Smooth muscle cell (in vitro differentiated cells): Measurements from ENCODE around the gene BHLHA15. TPM values are rescaled to one million over a fixed set of nuclear protein-coding genes. Genes with fewer than 3 reads are reported as not detected.

Experiments used
- DNase-seq: peaks from one replicate; lab custom pipeline; 2025; ENCODE audit not compliant: unreplicated experiment; lab: John Stamatoyannopoulos, UW
- H2AFZ ChIP-seq: fragments of 200-600 bp; sonication (generic); 2 replicates; pipeline ENCODE4 v1.6.0; 2016; ENCODE audit warnings: antibody characterized with exemption, low read depth, mild to moderate bottlenecking
- H3F3A ChIP-seq: fragments of 200-600 bp; sonication (generic); 2 replicates; pipeline ENCODE4 v1.6.0; 2017; ENCODE audit warnings: antibody characterized with exemption, low read depth
- H3K27ac ChIP-seq: fragments of 200-600 bp; sonication (generic); 2 replicates; pipeline ENCODE4 v1.5.1; 2016; ENCODE audit warnings: low read depth, mild to moderate bottlenecking
- H3K27me3 ChIP-seq: fragments of 200-600 bp; sonication (generic); 2 replicates; pipeline ENCODE4 v1.6.1; 2016; ENCODE audit warnings: low read depth, mild to moderate bottlenecking
- H3K36me3 ChIP-seq: fragments of 200-600 bp; sonication (generic); 2 replicates; pipeline ENCODE4 v1.5.1; 2016; ENCODE audit warnings: low read depth
- H3K4me1 ChIP-seq: fragments of 200-600 bp; sonication (generic); 2 replicates; pipeline ENCODE4 v1.5.1; 2016; ENCODE audit warnings: low read depth
- H3K4me2 ChIP-seq: fragments of 200-600 bp; sonication (generic); 2 replicates; pipeline ENCODE4 v1.6.0; 2016; ENCODE audit warnings: mild to moderate bottlenecking
- H3K4me3 ChIP-seq: fragments of 200-600 bp; sonication (generic); 2 replicates; pipeline ENCODE4 v1.5.1; 2016; ENCODE audit warnings: mild to moderate bottlenecking
- H3K79me2 ChIP-seq: fragments of 200-600 bp; sonication (generic); 2 replicates; pipeline ENCODE4 v1.6.0; 2016; ENCODE audit warnings: low read depth, mild to moderate bottlenecking
- H3K9ac ChIP-seq: fragments of 200-600 bp; sonication (generic); 2 replicates; pipeline ENCODE4 v1.6.0; 2016; ENCODE audit warnings: low read depth
- H3K9me3 ChIP-seq: fragments of 200-600 bp; sonication (generic); replicated peaks from 2 replicates; pipeline ENCODE4 v1.5.1; 2016; ENCODE audit warnings: low read depth
- H4K20me1 ChIP-seq: fragments of 200-600 bp; sonication (generic); 2 replicates; pipeline ENCODE4 v1.6.0; 2016; ENCODE audit warnings: low read depth
- WGBS: methylation state at CpG from one replicate; pipeline ENCODE4 v1.1.7; 2016; ENCODE audit warnings: low lambda C conversion rate; 5-methylcytosine and 5-hydroxymethylcytosine counted together
- polyA plus RNA-seq: library from polyadenylated mRNA; unstranded; fragments of >200 nt; fragmentation: Nextera tagmentation; extraction: Ambion mirVana; gene quantifications from 2 replicates; pipeline ENCODE4 v1.2.1, GENCODE V29; 2016
- total RNA-seq: library from RNA; depleted of rRNA; stranded (reverse); fragments of >200 nt; gene quantifications from 2 replicates; pipeline ENCODE4 v1.2.3, GENCODE V29; 2014
- TF ChIP-seq, protein P1 (sequence below): fragments of 200-600 bp; sonication (generic); IDR thresholded peaks from 2 replicates; pipeline ENCODE4 v1.5.1; 2017; ENCODE audit warnings: borderline replicate concordance, mild to moderate bottlenecking, antibody characterized with exemption; ENCODE audit not compliant: insufficient read depth, poor library complexity, severe bottlenecking

Gene BHLHA15
- total and polyA plus RNA-seq, 2 experiments from 2014 or later, result 0.27 to 1.3 TPM

GRCh38 chr7:98238076-98238475, 26.8 kb downstream of the BHLHA15 start:
- H3K79me2 ChIP-seq, result no peaks in the 10 kb centered on the region
- H3K4me1 ChIP-seq, result no peaks in the 10 kb centered on the region
- WGBS, result 98% methylated on average over 4 of the region's 4 CpGs
- H3F3A ChIP-seq, result no peaks in the 10 kb centered on the region
- peak overlapping the region; percentile 90 for H3K9ac ChIP-seq
- H3K36me3 ChIP-seq, result no peaks in the 10 kb centered on the region
- H3K4me3 ChIP-seq, result no peak overlapping the region
- no peaks in the 10 kb centered on the region for H3K27me3 ChIP-seq
- H3K9me3 ChIP-seq, result no peaks in the 10 kb centered on the region
- DNase-seq, result no peak
- H2AFZ ChIP-seq, result no peak overlapping the region
- TF ChIP-seq, protein P1, sequence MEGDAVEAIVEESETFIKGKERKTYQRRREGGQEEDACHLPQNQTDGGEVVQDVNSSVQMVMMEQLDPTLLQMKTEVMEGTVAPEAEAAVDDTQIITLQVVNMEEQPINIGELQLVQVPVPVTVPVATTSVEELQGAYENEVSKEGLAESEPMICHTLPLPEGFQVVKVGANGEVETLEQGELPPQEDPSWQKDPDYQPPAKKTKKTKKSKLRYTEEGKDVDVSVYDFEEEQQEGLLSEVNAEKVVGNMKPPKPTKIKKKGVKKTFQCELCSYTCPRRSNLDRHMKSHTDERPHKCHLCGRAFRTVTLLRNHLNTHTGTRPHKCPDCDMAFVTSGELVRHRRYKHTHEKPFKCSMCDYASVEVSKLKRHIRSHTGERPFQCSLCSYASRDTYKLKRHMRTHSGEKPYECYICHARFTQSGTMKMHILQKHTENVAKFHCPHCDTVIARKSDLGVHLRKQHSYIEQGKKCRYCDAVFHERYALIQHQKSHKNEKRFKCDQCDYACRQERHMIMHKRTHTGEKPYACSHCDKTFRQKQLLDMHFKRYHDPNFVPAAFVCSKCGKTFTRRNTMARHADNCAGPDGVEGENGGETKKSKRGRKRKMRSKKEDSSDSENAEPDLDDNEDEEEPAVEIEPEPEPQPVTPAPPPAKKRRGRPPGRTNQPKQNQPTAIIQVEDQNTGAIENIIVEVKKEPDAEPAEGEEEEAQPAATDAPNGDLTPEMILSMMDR, result no peak
- no peak overlapping the region for H3K4me2 ChIP-seq
- no peaks in the 10 kb centered on the region for H4K20me1 ChIP-seq
- peak overlapping the region; percentile 100 for H3K27ac ChIP-seq

DNA sequence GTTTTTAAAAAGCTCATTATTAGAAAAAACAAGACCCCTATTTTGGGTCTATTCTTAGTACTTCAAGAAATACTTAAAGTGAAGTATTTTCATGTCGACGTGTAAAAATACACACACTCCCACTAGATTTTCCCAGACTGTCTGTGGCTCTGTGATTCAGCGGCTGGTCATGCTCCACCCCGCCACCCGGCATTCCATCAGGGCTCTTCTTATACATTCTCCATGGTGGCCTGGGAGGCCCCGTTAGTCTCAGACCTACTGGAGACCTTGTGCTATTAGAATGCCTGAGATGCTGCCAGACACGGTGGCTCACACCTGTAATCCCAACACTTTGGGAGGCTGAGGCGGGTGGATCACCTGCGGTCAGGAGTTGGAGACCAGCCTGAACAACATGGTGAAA, 27.7 kb downstream of the BHLHA15 start:
- Histone ChIP-seq H3K4me2 (peak overlapping the region; percentile 39), H3K9ac (peak overlapping the region; percentile 90), H3K4me3 (no peak overlapping the region), H4K20me1 (no peaks in the 10 kb centered on the region), H3K9me3 (no peaks in the 10 kb centered on the region), H2AFZ (no peak overlapping the region), H3K36me3 (no peaks in the 10 kb centered on the region), H3K27ac (peak overlapping the region; percentile 100), H3F3A (no peaks in the 10 kb centered on the region), H3K4me1 (no peaks in the 10 kb centered on the region), H3K27me3 (no peaks in the 10 kb centered on the region), H3K79me2 (no peaks in the 10 kb centered on the region)
- DNase-seq, result no peak
- WGBS, result 39% methylated on average over 9 of the region's 9 CpGs
- TF ChIP-seq, protein P1, result no peak

DNA sequence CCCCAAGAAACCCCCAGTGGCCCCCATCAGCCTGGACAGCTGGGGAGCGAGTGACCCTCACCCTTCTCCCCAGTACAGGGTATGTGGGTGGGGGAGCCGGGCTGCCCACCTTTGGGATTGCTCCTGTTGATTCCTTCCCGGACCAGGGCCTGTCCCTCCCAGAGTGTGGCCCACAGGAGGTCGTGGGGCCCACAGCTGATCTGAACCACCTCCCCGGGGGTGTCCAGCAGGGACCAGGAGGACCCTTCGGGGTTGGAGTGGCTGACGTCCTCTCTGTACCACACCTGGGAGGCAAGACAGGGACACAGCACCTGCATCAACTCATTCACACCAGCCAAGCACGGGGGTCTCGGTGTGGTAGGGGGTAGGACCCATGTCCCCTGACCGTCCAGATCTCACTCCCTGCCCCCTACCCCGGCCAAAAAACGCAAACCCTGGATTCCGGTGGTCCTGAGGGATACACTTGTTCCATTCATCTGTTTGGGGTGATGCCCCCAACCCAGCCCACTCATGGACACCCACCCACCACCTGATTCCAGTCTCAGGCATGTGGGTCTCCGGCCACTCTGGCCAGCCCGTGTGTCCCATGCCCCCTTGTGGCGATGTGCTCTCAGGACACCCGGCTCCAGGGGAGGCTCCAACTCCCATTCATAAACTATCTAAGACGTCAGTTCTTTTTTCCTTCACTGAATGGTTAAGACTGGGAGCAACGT, 29.9 kb downstream of the BHLHA15 start:
- Histone ChIP-seq H3K27ac (no peak overlapping the region), H4K20me1 (no peaks in the 10 kb centered on the region), H3F3A (no peaks in the 10 kb centered on the region), H3K4me2 (no peak overlapping the region), H3K36me3 (no peaks in the 10 kb centered on the region), H3K9ac (no peak overlapping the region), H3K9me3 (no peaks in the 10 kb centered on the region), H3K79me2 (no peaks in the 10 kb centered on the region), H2AFZ (no peak overlapping the region), H3K27me3 (no peaks in the 10 kb centered on the region), H3K4me1 (no peaks in the 10 kb centered on the region), H3K4me3 (no peak overlapping the region)
- TF ChIP-seq, protein P1, result peak; percentile 57
- peak; percentile 4 for DNase-seq
- WGBS, result 71% methylated on average over 19 of the region's 19 CpGs
